ENCODE data around the gene DYSF.

The DYSF gene

DNA sequence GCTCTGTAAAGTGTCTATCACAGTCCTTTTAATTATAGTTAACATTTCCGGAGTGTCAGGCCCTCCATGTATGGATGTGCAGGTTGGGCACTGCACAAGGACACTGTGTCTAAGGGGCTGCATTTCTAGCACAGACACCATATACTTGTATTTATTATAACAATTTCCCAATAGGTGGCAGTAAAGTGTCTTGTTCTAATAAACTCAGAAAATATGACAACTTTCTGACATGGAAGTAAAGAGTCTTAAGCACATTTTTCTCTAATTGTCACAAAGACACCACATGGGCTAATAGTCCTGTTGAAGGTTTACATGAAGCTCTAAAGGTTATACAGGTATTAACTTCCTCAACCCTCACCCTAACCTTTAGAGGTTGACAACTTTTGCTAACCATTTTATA is 156.6 kb downstream of the DYSF start:
- 100% methylated on average over 1 of the region's 1 CpG for WGBS, 2 experiments
- peaks cover 11% of the 10 kb centered on the region for H3K4me1 ChIP-seq (ENCODE audit: control insufficient read depth, insufficient read depth, low read length)
- no peaks in the 10 kb centered on the region for H3K36me3 ChIP-seq (ENCODE audit: control insufficient read depth, insufficient read depth, low read length)
- H3K9me3 ChIP-seq (ENCODE audit: control insufficient read depth, low read length): no peaks in the 10 kb centered on the region
- no peak overlapping the region for H3K27ac ChIP-seq (ENCODE audit: insufficient read depth, low read depth, low read length, poor library complexity, severe bottlenecking)
- no peak overlapping the region for H3K4me3 ChIP-seq (ENCODE audit: insufficient read depth, low read depth, low read length)
- no peaks in the 10 kb centered on the region for H3K27me3 ChIP-seq (ENCODE audit: control insufficient read depth, insufficient read depth, low read length, poor library complexity, severe bottlenecking)

DNA sequence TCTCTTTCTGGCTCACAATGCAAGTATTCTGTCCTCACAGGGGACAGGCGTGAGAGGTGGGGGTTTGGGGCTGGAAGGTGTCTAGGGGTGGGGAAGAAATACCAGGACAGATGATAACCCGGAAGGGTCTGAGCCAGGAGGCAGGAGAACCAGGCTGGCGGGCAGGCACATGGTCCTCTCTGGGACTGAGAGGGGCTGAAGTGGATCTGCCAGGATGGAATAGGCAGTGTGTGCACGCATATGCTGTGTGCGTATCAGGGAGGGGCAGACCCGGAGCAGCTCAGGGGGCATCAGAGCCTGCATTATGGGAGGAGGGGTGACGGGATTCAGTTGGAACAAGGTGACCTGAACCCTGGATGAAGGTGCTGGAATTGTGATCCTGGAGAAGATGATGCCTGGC is 157.3 kb downstream of the DYSF start:
- Histone ChIP-seq H3K9me3 (ENCODE audit: control insufficient read depth, low read length) (no peaks in the 10 kb centered on the region), H3K27ac (ENCODE audit: insufficient read depth, low read depth, low read length, poor library complexity, severe bottlenecking) (no peak overlapping the region), H3K27me3 (ENCODE audit: control insufficient read depth, insufficient read depth, low read length, poor library complexity, severe bottlenecking) (no peaks in the 10 kb centered on the region), H3K4me1 (ENCODE audit: control insufficient read depth, insufficient read depth, low read length) (peaks cover 6% of the 10 kb centered on the region), H3K36me3 (ENCODE audit: control insufficient read depth, insufficient read depth, low read length) (no peaks in the 10 kb centered on the region), H3K4me3 (ENCODE audit: insufficient read depth, low read depth, low read length) (no peak overlapping the region)
- 92 to 97% methylated on average over 7 of the region's 7 CpGs for WGBS, 2 experiments

DNA sequence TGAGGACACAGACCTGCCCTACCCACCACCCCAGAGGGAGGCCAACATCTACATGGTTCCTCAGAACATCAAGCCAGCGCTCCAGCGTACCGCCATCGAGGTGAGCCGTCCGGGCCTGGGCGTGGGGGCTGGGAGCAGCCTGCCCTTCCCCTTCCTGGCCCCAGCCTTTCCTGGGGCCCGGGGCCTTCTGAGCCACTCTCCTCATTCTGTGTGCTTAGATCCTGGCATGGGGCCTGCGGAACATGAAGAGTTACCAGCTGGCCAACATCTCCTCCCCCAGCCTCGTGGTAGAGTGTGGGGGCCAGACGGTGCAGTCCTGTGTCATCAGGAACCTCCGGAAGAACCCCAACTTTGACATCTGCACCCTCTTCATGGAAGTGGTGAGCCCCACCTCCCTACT is 157.9 kb downstream of the DYSF start:
- Histone ChIP-seq H3K27ac (ENCODE audit: insufficient read depth, low read depth, low read length, poor library complexity, severe bottlenecking) (no peak overlapping the region), H3K4me3 (ENCODE audit: insufficient read depth, low read depth, low read length) (no peak overlapping the region), H3K9me3 (ENCODE audit: control insufficient read depth, low read length) (no peaks in the 10 kb centered on the region), H3K27me3 (ENCODE audit: control insufficient read depth, insufficient read depth, low read length, poor library complexity, severe bottlenecking) (no peaks in the 10 kb centered on the region), H3K4me1 (ENCODE audit: control insufficient read depth, insufficient read depth, low read length) (peaks cover 4% of the 10 kb centered on the region), H3K36me3 (ENCODE audit: control insufficient read depth, insufficient read depth, low read length) (no peaks in the 10 kb centered on the region)
- 95% methylated on average over 12 of the region's 12 CpGs for WGBS, 2 experiments

DNA sequence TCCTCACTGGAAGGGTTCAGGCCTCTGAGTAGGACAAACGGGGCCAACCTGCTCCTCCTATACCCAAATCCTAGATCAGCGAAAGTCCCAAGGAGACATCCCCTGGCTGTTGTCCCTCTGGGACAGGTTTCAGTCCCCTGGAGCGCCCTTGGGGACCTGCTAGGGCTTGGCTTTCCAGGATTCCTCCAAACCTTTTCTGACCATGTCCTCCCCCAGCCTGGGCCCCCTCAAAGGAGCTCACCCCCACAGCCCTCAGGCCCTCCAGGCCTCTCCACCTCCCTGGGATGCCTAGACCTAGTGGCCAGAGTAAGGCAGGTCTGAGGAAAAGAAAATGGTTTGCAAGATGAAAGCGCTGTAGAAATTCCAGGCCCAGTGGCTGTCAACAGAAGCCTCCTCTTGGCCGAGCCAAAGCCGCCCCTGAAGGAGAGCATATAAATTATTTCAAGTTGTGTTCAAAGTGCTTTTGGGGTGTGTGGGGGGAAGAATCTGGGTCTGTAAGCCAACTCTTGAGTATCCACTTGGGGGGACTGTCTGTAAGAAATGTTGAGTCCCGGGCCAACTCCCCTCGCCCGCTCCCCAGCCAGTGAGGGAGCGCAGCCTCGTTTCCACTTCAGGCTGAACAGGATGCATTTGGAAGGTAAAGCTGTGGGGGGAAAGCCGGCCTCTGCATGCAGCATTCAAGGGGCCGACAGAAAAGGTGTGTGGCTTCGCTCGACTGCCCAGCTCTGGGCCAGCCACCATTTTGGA is 158.6 kb downstream of the DYSF start:
- Histone ChIP-seq H3K27me3 (ENCODE audit: control insufficient read depth, insufficient read depth, low read length, poor library complexity, severe bottlenecking) (no peaks in the 10 kb centered on the region), H3K27ac (ENCODE audit: insufficient read depth, low read depth, low read length, poor library complexity, severe bottlenecking) (no peak overlapping the region), H3K36me3 (ENCODE audit: control insufficient read depth, insufficient read depth, low read length) (no peaks in the 10 kb centered on the region), H3K4me3 (ENCODE audit: insufficient read depth, low read depth, low read length) (no peak overlapping the region), H3K4me1 (ENCODE audit: control insufficient read depth, insufficient read depth, low read length) (peaks cover 4% of the 10 kb centered on the region), H3K9me3 (ENCODE audit: control insufficient read depth, low read length) (no peaks in the 10 kb centered on the region)
- WGBS, 2 experiments: 94% methylated on average over 15 of the region's 15 CpGs

DNA sequence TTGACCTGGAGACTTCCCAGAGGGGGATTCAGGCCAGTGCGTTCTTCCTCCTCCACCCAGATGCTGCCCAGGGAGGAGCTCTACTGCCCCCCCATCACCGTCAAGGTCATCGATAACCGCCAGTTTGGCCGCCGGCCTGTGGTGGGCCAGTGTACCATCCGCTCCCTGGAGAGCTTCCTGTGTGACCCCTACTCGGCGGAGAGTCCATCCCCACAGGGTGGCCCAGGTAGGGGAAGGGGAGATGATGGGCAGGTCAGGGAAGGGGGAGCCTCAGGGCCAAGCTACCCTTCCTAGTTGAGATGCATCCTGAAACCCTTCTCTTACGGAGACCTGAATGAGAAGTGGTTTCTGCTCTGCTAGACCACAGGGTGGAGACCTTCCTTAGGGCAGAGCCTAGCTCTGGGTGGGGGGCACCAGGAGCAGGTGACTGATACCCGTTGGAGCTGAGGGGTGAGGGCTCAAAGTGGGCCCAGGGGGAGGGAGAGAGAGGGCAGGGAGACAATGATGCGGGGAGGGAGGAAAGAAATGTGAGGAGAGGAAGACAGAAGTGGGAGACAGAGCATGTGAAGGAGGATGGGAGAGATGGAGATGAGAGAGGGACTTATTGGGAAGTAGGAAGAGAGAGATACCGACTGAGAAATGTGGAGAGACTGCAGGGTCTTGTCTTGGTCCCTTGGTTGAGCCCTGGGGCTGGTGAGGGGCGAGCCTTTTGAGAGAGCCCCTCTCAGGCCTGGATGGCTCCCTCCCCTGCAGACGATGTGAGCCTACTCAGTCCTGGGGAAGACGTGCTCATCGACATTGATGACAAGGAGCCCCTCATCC is 159.4 kb downstream of the DYSF start:
- WGBS, 2 experiments: 93 to 95% methylated on average over 17 of the region's 17 CpGs
- Histone ChIP-seq H3K27me3 (ENCODE audit: control insufficient read depth, insufficient read depth, low read length, poor library complexity, severe bottlenecking) (no peaks in the 10 kb centered on the region), H3K4me1 (ENCODE audit: control insufficient read depth, insufficient read depth, low read length) (peaks cover 4% of the 10 kb centered on the region), H3K27ac (ENCODE audit: insufficient read depth, low read depth, low read length, poor library complexity, severe bottlenecking) (no peak overlapping the region), H3K9me3 (ENCODE audit: control insufficient read depth, low read length) (no peaks in the 10 kb centered on the region), H3K4me3 (ENCODE audit: insufficient read depth, low read depth, low read length) (no peak overlapping the region), H3K36me3 (ENCODE audit: control insufficient read depth, insufficient read depth, low read length) (no peaks in the 10 kb centered on the region)

DNA sequence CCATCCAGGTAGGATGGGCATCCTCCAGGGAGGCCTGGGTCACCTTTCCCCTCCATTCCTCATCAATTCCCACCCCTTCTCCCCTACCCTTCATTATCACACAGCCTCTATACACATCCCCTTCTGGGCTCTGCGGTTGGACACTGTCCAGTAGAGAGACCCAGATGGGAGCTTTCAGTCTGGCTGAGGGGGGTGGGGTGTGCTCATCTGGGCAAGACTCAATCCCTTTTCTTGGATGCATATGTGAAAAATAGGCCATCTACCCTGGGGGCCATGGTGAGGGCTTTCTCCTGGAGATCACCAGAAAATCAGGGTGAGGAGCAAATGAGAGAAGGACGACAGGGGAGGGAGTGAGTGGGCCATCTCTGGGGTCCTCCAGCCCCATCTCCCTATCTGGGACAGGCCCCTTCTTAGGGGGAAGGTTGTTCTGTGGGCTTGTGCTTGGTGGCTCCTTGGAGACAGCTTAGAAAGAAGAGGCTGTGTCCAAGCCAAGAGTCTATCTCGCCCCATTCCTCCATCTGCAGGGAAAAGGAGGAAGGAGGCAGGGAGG is 160.1 kb downstream of the DYSF start:
- Histone ChIP-seq H3K9me3 (ENCODE audit: control insufficient read depth, low read length) (no peaks in the 10 kb centered on the region), H3K36me3 (ENCODE audit: control insufficient read depth, insufficient read depth, low read length) (no peaks in the 10 kb centered on the region), H3K4me3 (ENCODE audit: insufficient read depth, low read depth, low read length) (no peak overlapping the region), H3K27me3 (ENCODE audit: control insufficient read depth, insufficient read depth, low read length, poor library complexity, severe bottlenecking) (no peaks in the 10 kb centered on the region), H3K27ac (ENCODE audit: insufficient read depth, low read depth, low read length, poor library complexity, severe bottlenecking) (no peak overlapping the region), H3K4me1 (ENCODE audit: control insufficient read depth, insufficient read depth, low read length) (peaks cover 4% of the 10 kb centered on the region)
- 92% methylated on average over 3 of the region's 3 CpGs for WGBS, 2 experiments

DNA sequence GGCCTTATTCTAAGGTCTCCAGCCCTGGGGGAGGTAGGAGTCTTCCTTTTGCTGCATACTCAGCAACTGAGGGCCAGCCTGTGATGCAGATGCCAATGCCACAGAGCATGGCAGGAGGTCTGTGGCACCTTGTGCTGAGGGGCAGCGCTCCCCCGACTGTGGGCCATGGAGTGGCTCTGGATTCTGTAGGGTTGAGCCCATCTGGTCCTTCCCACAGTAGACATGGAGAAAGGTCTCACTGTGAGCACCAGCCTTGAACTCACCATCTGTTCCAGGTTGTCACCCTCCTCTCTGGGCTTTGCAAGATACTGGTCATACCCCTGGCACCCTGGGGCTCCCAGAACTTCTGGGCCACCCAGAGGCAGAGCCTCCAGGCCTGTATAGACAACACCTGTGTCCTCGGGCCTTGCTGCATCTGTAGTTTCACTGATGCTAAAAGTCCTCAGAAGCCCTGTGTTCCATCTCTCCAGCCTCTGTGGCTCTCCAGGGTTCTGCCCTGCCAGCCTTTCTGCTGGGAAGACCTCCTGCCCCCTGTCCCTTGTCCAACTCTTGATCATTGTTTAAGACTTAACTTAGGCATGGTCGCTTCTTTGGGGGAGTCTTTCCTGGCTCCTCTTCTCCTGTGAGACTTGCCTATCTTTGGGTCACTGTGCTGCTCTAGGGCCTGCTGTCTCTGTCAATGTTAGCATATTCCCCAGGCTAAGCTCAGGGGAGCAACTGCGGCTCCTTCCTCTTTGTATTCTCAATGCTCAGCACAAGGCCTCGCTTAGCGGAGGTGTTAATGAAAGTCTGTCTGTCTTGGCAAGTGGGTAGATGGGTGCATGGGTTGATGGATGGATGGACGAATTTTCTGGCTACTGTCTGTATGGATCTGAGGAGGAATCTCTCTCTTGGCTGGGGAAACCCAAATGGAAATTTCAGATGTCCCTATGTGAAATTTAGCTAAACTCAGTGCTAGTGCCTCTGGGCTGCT is 160.9 kb downstream of the DYSF start:
- no peaks in the 10 kb centered on the region for H3K36me3 ChIP-seq (ENCODE audit: control insufficient read depth, insufficient read depth, low read length)
- H3K9me3 ChIP-seq (ENCODE audit: control insufficient read depth, low read length): no peaks in the 10 kb centered on the region
- WGBS, 2 experiments: 95 to 96% methylated on average over 8 of the region's 8 CpGs
- peaks cover 4% of the 10 kb centered on the region for H3K4me1 ChIP-seq (ENCODE audit: control insufficient read depth, insufficient read depth, low read length)
- H3K27me3 ChIP-seq (ENCODE audit: control insufficient read depth, insufficient read depth, low read length, poor library complexity, severe bottlenecking): no peaks in the 10 kb centered on the region
- H3K27ac ChIP-seq (ENCODE audit: insufficient read depth, low read depth, low read length, poor library complexity, severe bottlenecking): no peak overlapping the region
- H3K4me3 ChIP-seq (ENCODE audit: insufficient read depth, low read depth, low read length): no peak overlapping the region

DNA sequence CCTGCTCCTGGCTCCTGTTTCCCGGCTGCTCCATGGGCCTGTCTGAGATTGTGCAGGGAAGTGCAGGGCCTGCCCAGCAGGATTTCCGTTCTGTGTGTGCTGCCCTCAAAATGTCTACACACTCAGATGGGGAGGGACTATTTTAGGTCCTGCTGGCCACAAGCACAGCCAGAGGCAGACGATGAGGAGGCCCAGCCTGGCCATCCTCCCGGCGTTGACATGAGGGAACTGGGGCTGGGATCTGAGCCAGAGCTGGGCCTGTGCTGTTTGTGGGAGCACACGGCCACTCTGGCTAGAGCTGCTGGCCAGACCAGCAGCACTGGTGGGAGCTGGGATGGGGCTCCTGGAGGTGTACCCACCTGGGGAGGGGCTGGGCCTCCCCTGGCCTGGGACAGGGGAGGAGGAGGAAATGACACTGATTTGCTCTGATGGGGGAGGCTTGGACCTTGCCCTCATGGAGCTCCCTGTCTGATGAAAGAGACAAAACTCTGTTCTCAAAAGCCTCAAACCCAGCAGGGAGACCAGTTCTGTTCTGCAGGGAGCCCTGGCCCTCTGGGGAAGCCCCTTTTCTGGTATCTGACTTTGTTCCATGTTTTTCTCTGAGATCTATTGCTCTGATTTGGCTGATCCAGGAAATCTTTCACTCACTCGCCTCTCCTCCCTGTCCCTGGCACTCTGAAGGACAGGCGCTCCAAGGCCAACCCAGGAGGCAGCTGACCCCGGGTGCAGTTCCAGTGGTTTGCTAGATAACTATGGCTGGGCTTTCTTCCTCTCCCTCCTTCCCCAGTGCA is 161.8 kb downstream of the DYSF start:
- no peaks in the 10 kb centered on the region for H3K9me3 ChIP-seq (ENCODE audit: control insufficient read depth, low read length)
- no peaks in the 10 kb centered on the region for H3K27me3 ChIP-seq (ENCODE audit: control insufficient read depth, insufficient read depth, low read length, poor library complexity, severe bottlenecking)
- WGBS, 2 experiments: 90 to 91% methylated on average over 9 of the region's 9 CpGs
- H3K27ac ChIP-seq (ENCODE audit: insufficient read depth, low read depth, low read length, poor library complexity, severe bottlenecking): no peak overlapping the region
- peaks cover 4% of the 10 kb centered on the region for H3K4me1 ChIP-seq (ENCODE audit: control insufficient read depth, insufficient read depth, low read length)
- H3K4me3 ChIP-seq (ENCODE audit: insufficient read depth, low read depth, low read length): no peak overlapping the region
- H3K36me3 ChIP-seq (ENCODE audit: control insufficient read depth, insufficient read depth, low read length): no peaks in the 10 kb centered on the region

Measured in ectodermal cell (in vitro differentiated cells).